Fibroblast of peridontal ligament (primary cell): Measurements from ENCODE around the gene TPSD1.
"Not testable (repeated sequence)": the region's sequence is repeated elsewhere in the genome, so short reads cannot be mapped to it uniquely, and the experiment has no call there.

Experiments
- DNase-seq: peaks from one replicate; pipeline ENCODE4 v3.0.0-alpha.2; 2010; ENCODE audit errors: extremely low read depth

TPSD1 gene

DNA sequence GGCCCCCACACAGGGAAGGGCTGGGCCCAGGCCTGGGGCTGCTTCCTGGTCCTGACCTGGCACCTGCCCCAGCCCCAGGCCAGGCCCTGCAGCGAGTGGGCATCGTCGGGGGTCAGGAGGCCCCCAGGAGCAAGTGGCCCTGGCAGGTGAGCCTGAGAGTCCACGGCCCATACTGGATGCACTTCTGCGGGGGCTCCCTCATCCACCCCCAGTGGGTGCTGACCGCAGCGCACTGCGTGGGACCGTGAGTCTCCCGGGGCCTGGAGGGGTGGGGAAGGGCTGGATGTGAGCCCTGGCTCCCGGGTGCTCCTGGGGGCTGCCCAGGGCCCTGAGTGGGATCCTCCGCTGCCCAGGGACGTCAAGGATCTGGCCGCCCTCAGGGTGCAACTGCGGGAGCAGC is 14.8 kb upstream of the TPSD1 start:
- not testable (repeated sequence) for DNase-seq

GRCh38 chr16:1243363-1243762 is 12.5 kb upstream of the TPSD1 start:
- not testable (repeated sequence) for DNase-seq

- not testable (repeated sequence) for DNase-seq
Measured at GRCh38 chr16:1243907-1244850, 11.7 kb upstream of the TPSD1 start.

DNA sequence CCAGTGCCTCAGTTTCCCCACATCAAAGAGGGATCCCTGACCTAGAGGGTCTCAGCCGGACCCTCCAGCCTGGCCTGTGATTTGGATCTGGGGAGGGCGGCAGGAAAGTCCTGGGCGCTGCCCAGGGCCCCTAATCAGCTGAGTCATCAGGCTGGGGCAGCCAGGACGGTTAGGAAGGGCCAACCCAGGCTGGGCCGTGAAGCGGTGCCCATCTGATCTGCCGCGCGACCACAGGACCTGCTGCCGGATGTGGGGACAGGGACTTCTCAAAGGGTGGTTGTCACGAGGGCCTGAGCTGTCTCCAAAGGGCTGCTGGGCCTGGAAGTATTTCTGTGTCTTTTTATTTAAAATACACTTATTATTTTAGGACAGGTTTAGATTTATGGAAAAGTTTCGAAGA is 11.0 kb upstream of the TPSD1 start:
- DNase-seq = no peak

DNA sequence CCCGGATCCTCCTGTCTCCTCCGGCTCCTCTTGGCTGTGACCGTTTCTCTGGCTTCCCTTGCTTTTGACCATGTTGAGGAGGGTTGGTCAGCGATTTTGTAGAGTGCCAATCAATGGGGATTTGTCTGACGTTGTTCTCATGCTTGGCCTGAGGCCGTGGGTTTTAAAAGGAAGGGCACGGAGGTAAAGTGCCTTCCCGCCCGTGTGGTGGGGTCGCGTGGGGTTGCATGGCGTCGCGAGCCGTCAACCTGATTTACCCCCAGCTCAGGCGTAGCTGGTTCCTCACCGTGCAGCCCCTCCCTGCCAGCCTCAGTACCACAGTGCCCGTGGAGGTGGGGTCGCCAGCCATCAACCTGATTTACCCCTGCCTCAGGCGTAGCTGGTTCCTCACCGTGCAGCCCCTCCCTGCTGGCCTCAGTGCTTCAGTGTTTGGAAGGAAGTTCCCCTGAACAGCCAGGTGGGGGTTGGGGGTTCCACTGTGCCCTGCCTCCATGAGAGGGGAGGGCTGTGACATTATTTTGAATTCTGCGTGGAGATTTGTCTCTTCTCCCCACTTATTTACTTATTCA is 10.3 kb upstream of the TPSD1 start:
- no peak for DNase-seq

DNA sequence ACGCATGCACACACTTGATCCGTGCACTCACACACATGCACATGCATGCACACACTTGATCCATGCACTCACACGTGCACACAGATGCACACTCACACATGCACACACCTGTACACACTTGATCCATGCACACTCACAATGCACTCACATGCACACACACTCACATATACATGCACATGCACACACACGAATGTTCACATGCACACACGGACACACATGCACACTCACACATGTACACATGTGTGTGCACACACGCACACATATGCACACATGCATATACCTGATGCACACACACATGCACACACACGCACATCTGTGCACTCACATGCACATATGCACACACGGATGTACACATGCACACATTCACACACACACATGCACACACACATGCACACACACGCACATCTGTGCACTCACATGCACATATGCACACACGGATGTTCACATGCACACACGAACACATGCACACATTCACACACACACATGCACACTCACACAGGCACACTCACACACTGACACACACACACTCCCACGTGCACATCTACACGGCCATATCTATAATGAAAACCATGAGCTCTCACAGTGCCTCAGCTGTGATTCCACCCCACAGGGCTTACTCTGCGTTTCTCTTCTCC is 7.8 kb upstream of the TPSD1 start:
- DNase-seq = not testable (repeated sequence)

GRCh38 chr16:1249031-1249755 is 6.7 kb upstream of the TPSD1 start:
- DNase-seq = not testable (repeated sequence)

- not testable (repeated sequence) for DNase-seq
Measured at GRCh38 chr16:1253701-1254364, 2.0 kb upstream of the TPSD1 start.

DNA sequence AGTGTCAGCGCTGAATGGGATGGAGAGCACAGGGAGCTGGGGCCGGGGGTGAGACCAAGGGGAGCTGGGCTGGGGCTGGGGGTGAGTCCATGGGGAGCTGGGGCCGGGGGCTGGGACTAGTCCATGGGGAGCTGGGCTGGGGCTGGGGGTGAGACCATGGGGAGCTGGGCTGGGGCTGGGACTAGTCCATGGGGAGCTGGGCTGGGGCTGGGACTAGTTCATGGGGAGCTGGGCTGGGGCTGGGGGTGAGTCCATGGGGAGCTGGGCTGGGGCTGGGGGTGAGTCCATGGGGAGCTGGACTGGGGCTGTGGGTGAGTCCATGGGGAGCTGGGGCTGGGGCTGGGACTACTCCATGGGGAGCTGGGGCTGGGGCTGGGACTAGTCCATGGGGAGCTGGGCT is 1.0 kb upstream of the TPSD1 start:
- DNase-seq = not testable (repeated sequence)

DNA sequence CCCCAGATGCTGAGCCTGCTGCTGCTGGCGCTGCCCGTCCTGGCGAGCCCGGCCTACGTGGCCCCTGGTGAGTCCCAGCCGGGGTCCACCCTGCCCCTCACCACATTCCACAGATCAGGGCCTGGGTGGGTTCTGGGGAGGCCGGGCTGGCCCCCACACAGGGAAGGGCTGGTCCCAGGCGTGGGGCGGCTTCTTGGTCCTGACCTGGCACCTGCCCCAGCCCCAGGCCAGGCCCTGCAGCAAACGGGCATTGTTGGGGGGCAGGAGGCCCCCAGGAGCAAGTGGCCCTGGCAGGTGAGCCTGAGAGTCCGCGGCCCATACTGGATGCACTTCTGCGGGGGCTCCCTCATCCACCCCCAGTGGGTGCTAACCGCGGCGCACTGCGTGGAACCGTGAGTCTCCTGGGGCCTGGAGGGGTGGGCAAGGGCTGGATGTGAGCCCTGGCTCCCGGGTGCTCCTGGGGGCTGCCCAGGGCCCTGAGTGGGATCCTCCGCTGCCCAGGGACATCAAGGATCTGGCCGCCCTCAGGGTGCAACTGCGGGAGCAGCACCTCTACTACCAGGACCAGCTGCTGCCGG is 516 bp downstream of the TPSD1 start:
- not testable (repeated sequence) for DNase-seq

GRCh38 chr16:1256874-1257322 is 1.0 kb downstream of the TPSD1 start:
- DNase-seq = no peak

- no peak for DNase-seq
Measured at GRCh38 chr16:1257561-1258224, 1.8 kb downstream of the TPSD1 start.

DNA sequence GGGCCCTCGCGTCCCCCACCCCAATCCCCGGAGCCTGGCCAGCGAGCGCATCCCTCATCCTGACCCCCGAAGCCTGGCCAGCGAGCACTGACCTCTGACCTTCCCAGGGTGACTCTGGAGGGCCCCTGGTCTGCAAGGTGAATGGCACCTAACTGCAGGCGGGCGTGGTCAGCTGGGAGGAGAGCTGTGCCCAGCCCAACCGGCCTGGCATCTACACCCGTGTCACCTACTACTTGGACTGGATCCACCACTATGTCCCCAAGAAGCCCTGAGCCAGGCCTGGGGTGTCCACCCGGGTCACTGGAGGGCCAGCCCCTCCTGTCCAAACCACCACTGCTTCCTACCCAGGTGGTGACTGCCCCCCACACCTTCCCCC is 2.3 kb downstream of the TPSD1 start:
- DNase-seq = no peak

GRCh38 chr16:1258906-1259759 is 3.3 kb downstream of the TPSD1 start:
- DNase-seq = no peak

GRCh38 chr16:1259760-1260068 is 3.8 kb downstream of the TPSD1 start:
- no peak for DNase-seq

DNA sequence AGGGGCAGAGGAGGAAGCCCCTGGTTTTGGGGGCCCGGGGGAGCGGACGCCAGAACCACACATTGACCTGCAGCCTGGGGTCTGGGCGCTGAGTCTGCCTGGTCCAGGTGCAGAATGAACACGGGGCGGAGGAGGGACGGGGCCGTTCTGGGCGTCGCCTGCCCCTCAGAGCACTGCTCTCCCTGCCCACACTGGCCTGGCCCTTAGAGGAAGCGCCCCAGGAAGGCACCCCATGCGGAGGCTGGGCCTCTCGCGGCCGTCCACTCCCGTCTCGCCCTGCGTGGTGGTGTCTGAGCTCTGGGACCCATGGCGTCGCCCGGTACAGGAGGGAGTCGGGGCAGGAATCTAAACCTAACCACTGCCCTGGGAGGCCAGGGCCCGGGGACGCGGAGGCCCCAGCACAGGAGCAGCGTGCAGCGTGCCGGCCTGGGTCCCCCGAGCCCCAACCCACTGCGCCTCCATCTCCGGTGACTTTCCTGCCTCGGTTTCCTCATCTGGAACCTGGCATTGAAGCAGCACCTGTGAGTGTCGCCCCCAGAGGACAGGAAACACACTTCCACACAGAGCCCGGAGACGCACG is 4.3 kb downstream of the TPSD1 start:
- no peak for DNase-seq

DNA sequence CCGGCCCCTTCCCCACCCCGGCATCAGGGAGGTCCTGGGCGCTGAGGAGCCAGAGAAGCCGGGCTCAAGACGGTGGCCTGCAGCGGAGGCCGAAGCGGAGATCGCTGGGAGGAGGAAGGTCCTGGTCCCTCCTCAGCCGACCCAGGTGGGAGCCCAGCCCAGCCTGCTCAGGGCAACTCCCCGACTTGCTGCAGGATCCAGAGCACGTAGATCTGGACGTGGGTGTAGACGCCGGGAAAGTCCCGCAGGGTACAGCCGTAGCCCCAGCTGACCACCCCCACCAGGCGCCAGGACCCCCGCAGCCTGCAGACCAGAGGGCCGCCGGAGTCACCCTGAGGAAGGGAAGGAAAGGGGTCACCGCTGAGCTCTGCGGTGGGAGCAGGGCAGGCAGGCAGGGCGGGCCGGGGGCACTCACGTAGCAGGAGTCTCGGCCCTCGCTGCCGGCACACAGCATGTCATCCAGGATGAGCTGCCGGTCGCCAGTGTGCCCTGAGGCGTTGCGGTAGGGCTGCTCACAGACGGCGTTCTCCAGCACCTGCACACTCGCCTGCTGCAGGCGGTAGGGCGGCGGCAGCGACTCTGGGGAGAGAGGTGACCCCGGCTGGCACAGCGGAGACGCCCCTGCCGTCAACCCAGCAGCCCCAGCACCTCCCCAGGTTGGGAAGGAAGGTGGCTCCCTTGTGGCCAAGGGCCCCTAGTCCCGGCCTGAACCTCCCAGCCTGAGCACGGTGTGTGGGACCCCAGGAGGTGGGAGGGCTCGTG is 5.4 kb downstream of the TPSD1 start:
- DNase-seq = no peak

DNA sequence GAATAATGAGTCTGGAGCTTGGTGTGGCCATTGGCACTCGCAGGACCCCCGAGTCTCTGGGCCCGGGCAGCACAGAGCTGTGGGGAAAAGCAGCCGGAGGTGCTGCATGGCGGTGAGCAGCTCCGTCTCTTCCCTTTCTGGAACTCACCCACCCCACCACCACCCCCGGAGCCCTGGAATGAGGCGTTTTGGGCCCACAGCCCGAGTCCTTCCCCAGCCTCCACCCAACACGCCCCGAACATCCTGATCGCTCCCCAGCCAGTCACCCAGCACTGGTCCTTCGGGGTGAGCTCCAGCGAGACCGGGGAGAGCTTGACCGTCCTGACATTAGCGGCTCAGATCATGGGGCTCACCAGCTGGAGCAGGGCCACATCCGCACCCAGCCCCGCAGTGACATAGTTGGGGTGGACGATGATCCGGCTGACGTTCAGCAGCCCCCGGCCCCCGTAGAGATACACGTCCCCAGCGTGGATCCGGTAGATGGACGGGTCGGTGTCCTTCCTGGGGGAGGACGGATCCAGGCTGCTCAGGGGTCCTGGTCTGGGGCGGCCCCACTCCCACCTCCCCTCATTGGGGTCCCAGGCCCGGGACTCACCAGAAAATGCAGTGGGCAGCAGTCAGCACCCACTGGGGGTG is 6.5 kb downstream of the TPSD1 start:
- no peak for DNase-seq
